H1 (cell line): Measurements from ENCODE around the gene CACNB4. TPM values are rescaled to one million over a fixed set of nuclear protein-coding genes. Genes with fewer than 3 reads are reported as not detected.

Source experiments
- CTCF ChIA-PET: fragments of 300-600 bp; sonication (Branson Sonifier 250); formaldehyde crosslinking; loops from one replicate; lab custom pipeline; 2021; ENCODE audit not compliant: partially characterized antibody; lab: Charles Lee
- POLR2A ChIA-PET: fragments of 300-600 bp; sonication (Branson Sonifier 250); formaldehyde crosslinking; loops from one replicate; lab custom pipeline; 2021; ENCODE audit warnings: inconsistent platforms; ENCODE audit not compliant: partially characterized antibody; lab: Charles Lee
- DNase-seq, 2 experiments: peaks; one replicate each; pipeline versions ENCODE4 v3.0.0 to v3.0.0-alpha.2; 2010 to 2022; ENCODE audit warnings: low spot score in 2 of 2, low read depth in 1 of 2, mixed read lengths in 1 of 2
- FAIRE-seq: peaks from 2 replicates; lab custom pipeline; 2011; peaks lifted over from hg19 to GRCh38; lab: Jason Lieb, UNC
- H2AFZ ChIP-seq: 2 replicates; pipeline ENCODE4 v1.8.1; 2012; ENCODE audit warnings: low read length, inconsistent platforms
- H2AK5ac ChIP-seq: 2 replicates; pipeline ENCODE4 v1.6.1; 2013; ENCODE audit warnings: low read depth, low read length
- H2BK120ac ChIP-seq: replicated peaks from 2 replicates; pipeline ENCODE3; 2013; ENCODE audit warnings: low read depth, low read length, inconsistent platforms
- H2BK12ac ChIP-seq: 2 replicates; pipeline ENCODE4 v1.6.1; 2013; ENCODE audit warnings: low read depth, low read length
- H2BK15ac ChIP-seq: 2 replicates; pipeline ENCODE4 v1.6.1; 2013; ENCODE audit warnings: low read length
- H2BK20ac ChIP-seq: 2 replicates; pipeline ENCODE4 v1.6.1; 2013; ENCODE audit warnings: low read length
- H2BK5ac ChIP-seq: 2 replicates; pipeline ENCODE4 v1.6.1; 2013; ENCODE audit warnings: low read depth, low read length
- H3K14ac ChIP-seq: 2 replicates; pipeline ENCODE4 v1.6.1; 2013; ENCODE audit warnings: inconsistent platforms; ENCODE audit not compliant: insufficient read length
- H3K18ac ChIP-seq: 2 replicates; pipeline ENCODE4 v1.6.1; 2013; ENCODE audit warnings: low read length; ENCODE audit errors: extremely low read depth
- H3K23ac ChIP-seq: 2 replicates; pipeline ENCODE4 v1.6.1; 2013; ENCODE audit warnings: inconsistent platforms; ENCODE audit not compliant: insufficient read length
- H3K23me2 ChIP-seq: 2 replicates; pipeline ENCODE4 v1.6.1; 2013; ENCODE audit warnings: low read depth, low read length
- H3K27ac ChIP-seq: 2 replicates; pipeline ENCODE4 v1.6.1; 2011; ENCODE audit warnings: low read depth, low read length, inconsistent platforms
- H3K27me3 ChIP-seq, 4 experiments: replicated peaks in 1 of 4; 1 replicate in 1 of 4; 2 replicates in 3 of 4; pipeline versions ENCODE4 v1.6.1 to v1.8.1; 2011 to 2013; ENCODE audit warnings: low read length in 3 of 4, mild to moderate bottlenecking in 3 of 4, inconsistent platforms in 2 of 4, mixed read lengths in 2 of 4, moderate library complexity in 1 of 4; ENCODE audit not compliant: control insufficient read depth in 3 of 4, insufficient read depth in 3 of 4; ENCODE audit errors: extremely low read depth in 1 of 4
- H3K36me3 ChIP-seq, 4 experiments: 2 replicates each; pipeline versions ENCODE4 v1.6.1 to v1.8.1; 2011 to 2013; ENCODE audit warnings: mild to moderate bottlenecking in 4 of 4, low read length in 3 of 4, moderate library complexity in 2 of 4, control low read depth in 1 of 4, inconsistent platforms in 1 of 4; ENCODE audit not compliant: insufficient read depth in 4 of 4, control insufficient read depth in 2 of 4
- H3K4ac ChIP-seq: replicated peaks from 2 replicates; pipeline ENCODE3; 2013; ENCODE audit warnings: low read length, low read depth, mixed read lengths, inconsistent platforms; ENCODE audit not compliant: insufficient read length
- H3K4me1 ChIP-seq, 4 experiments: replicated peaks in 1 of 4; 1 replicate in 1 of 4; 2 replicates in 3 of 4; pipeline versions ENCODE4 v1.6.1 to v1.8.1; 2011 to 2013; ENCODE audit warnings: low read length in 3 of 4, inconsistent platforms in 2 of 4, mixed read lengths in 1 of 4; ENCODE audit not compliant: insufficient read depth in 4 of 4, control insufficient read depth in 3 of 4
- H3K4me2 ChIP-seq, 2 experiments: 2 replicates each; pipeline versions ENCODE4 v1.6.1 to v1.8.1; 2011 to 2013; ENCODE audit warnings: low read depth in 2 of 2, low read length in 2 of 2, control low read depth in 1 of 2, inconsistent platforms in 1 of 2, mild to moderate bottlenecking in 1 of 2; ENCODE audit not compliant: insufficient read depth in 1 of 2
- H3K4me3 ChIP-seq, 4 experiments: fragments of 200-600, 300-600 bp in 1 of 4; sonication (generic), shearing (Covaris generic), sonication (Bioruptor Twin) in 1 of 4; 2 replicates each; pipeline versions ENCODE4 v1.5.1 to v1.8.1; 2011 to 2016; ENCODE audit warnings: low read length in 4 of 4, low read depth in 3 of 4, control low read depth in 2 of 4, inconsistent platforms in 2 of 4, mild to moderate bottlenecking in 2 of 4, mixed read lengths in 1 of 4, moderate library complexity in 1 of 4; ENCODE audit not compliant: insufficient read depth in 2 of 4; ENCODE audit errors: extremely low read depth in 1 of 4
- H3K56ac ChIP-seq: replicated peaks from 2 replicates; pipeline ENCODE3; 2013; ENCODE audit warnings: low read depth, mild to moderate bottlenecking, mixed read lengths, low read length, inconsistent platforms; ENCODE audit not compliant: insufficient read length
- H3K79me1 ChIP-seq: 2 replicates; pipeline ENCODE4 v1.6.1; 2013; ENCODE audit warnings: low read depth, low read length, control low read depth
- H3K79me2 ChIP-seq, 2 experiments: 2 replicates each; pipeline versions ENCODE4 v1.6.1 to v1.8.1; 2012 to 2013; ENCODE audit warnings: low read length in 2 of 2, mild to moderate bottlenecking in 2 of 2, inconsistent platforms in 1 of 2; ENCODE audit not compliant: insufficient read depth in 2 of 2, control insufficient read depth in 1 of 2
- H3K9ac ChIP-seq, 4 experiments: replicated peaks in 1 of 4; 1 replicate in 1 of 4; 2 replicates in 3 of 4; pipeline versions ENCODE4 v1.6.1 to v1.8.1; 2011 to 2013; ENCODE audit warnings: low read depth in 3 of 4, low read length in 3 of 4, control low read depth in 2 of 4, mild to moderate bottlenecking in 2 of 4, moderate library complexity in 2 of 4, inconsistent platforms in 1 of 4; ENCODE audit errors: extremely low read depth in 1 of 4
- H3K9me3 ChIP-seq, 2 experiments: 2 replicates each; pipeline versions ENCODE4 v1.6.1 to v1.8.1; 2012 to 2013; ENCODE audit warnings: mild to moderate bottlenecking in 2 of 2, moderate library complexity in 2 of 2, control low read depth in 1 of 2, inconsistent platforms in 1 of 2, low read depth in 1 of 2, low read length in 1 of 2, mixed read lengths in 1 of 2; ENCODE audit not compliant: insufficient read depth in 2 of 2
- H4K20me1 ChIP-seq, 2 experiments: replicated peaks in 1 of 2; 2 replicates each; pipeline versions ENCODE3 to v1.8.1; 2011 to 2013; ENCODE audit warnings: inconsistent platforms in 2 of 2, low read length in 2 of 2, mild to moderate bottlenecking in 1 of 2; ENCODE audit not compliant: insufficient read depth in 2 of 2, control insufficient read depth in 1 of 2
- H4K5ac ChIP-seq: 2 replicates; pipeline ENCODE4 v1.6.1; 2013; ENCODE audit warnings: low read length, low read depth, mixed read lengths, inconsistent platforms; ENCODE audit not compliant: insufficient read length
- H4K8ac ChIP-seq: 2 replicates; pipeline ENCODE4 v1.8.0; 2013; ENCODE audit warnings: mild to moderate bottlenecking, moderate library complexity, low read length, inconsistent platforms; ENCODE audit not compliant: insufficient read depth; ENCODE audit errors: extremely low read depth
- H4K91ac ChIP-seq: replicated peaks from 2 replicates; pipeline ENCODE3; 2013; ENCODE audit warnings: low read length, mixed read lengths, inconsistent platforms; ENCODE audit not compliant: insufficient read length
- ASH2L ChIP-seq: fragments of 200-600, 300-600 bp; sonication (generic); IDR thresholded peaks from one replicate; pipeline ENCODE4 v1.7.1; 2017; ENCODE audit warnings: low read length
- BACH1 ChIP-seq: IDR thresholded peaks from 2 replicates; pipeline ENCODE4 v1.6.1; 2012; ENCODE audit warnings: low read length, improper control_type of control experiment
- CHD1 ChIP-seq: IDR thresholded peaks from 2 replicates; pipeline ENCODE4 v1.6.1; 2012; ENCODE audit warnings: low read depth, low read length, improper control_type of control experiment
- EP300 ChIP-seq, 2 experiments: IDR thresholded peaks; 1 replicate in 1 of 2; 2 replicates in 1 of 2; pipeline ENCODE4 v1.6.1; 2011 to 2012; ENCODE audit warnings: low read depth in 2 of 2, low read length in 2 of 2, mild to moderate bottlenecking in 2 of 2, borderline replicate concordance in 1 of 2, inconsistent platforms in 1 of 2, moderate library complexity in 1 of 2
- PHF8 ChIP-seq: fragments of 200-600 bp; sonication (generic); conservative IDR thresholded peaks from 2 replicates; pipeline ENCODE4 v1.7.1; 2012; ENCODE audit warnings: low read depth, mild to moderate bottlenecking, inconsistent platforms, low read length, moderate library complexity
- POLR2A ChIP-seq, 2 experiments: IDR thresholded peaks; 1 replicate in 1 of 2; 2 replicates in 1 of 2; pipeline ENCODE4 v1.6.1; 2011; ENCODE audit warnings: low read depth in 2 of 2, low read length in 2 of 2, mild to moderate bottlenecking in 2 of 2; ENCODE audit errors: control extremely low read depth in 1 of 2
- RNF2 ChIP-seq: fragments of 200-900, 300-1000 bp; sonication (generic); IDR thresholded peaks from 2 replicates; pipeline ENCODE4 v1.7.1; 2016; ENCODE audit warnings: borderline replicate concordance, low read depth, mild to moderate bottlenecking, antibody characterized with exemption, low read length; ENCODE audit not compliant: poor library complexity, severe bottlenecking; ENCODE audit errors: missing control alignments
- SUZ12 ChIP-seq: fragments of 200-600 bp; sonication (generic); IDR thresholded peaks from 2 replicates; pipeline ENCODE4 v1.6.1; 2012; ENCODE audit warnings: mild to moderate bottlenecking, inconsistent platforms, low read length, moderate library complexity, mixed read lengths
- WGBS, 2 experiments: shearing (Covaris generic) in 1 of 2; methylation state at CpG; one replicate each; pipeline versions ENCODE4 v1.1.6 to v1.1.7; 2013 to 2015; ENCODE audit warnings: low lambda C conversion rate in 2 of 2, mixed read lengths in 2 of 2, inconsistent platforms in 1 of 2, low coverage in 1 of 2, missing lambda C conversion rate in 1 of 2; ENCODE audit not compliant: insufficient replicate concordance in 2 of 2, insufficient coverage in 1 of 2, insufficient read length in 1 of 2; ENCODE audit errors: extremely low coverage in 1 of 2, missing lambda C conversion rate in 1 of 2; 5-methylcytosine and 5-hydroxymethylcytosine counted together
- polyA plus RNA-seq, 7 experiments: library from polyadenylated mRNA; depleted of rRNA in 3 of 7; stranded (reverse) in 5 of 7; unstranded in 2 of 7; fragments of >200 nt in 5 of 7; fragments of 200-250 nt in 2 of 7; gene quantifications; 1 replicate in 5 of 7; 2 replicates in 1 of 7; 4 replicates in 1 of 7; pipeline versions ENCODE4 v1.2.1 to v1.2.3, GENCODE V29; 2011 to 2013; ENCODE audit warnings: missing spikeins in 2 of 7, mixed read lengths in 2 of 7
- total RNA-seq: library from RNA; stranded (reverse); fragmentation: NEBNext Ultra II Directional; extraction: Animal tissue kit (Norgen Biotek cat#: 25700); gene quantifications from 2 replicates; pipeline ENCODE4 v1.2.1, GENCODE V29; 2021

CACNB4 gene
- total and polyA plus RNA-seq, 2 of the 8 experiments (the other 6 are each of a cell fraction or from before 2014, with no cell fraction given): 2.0 to 4.0 TPM

DNA sequence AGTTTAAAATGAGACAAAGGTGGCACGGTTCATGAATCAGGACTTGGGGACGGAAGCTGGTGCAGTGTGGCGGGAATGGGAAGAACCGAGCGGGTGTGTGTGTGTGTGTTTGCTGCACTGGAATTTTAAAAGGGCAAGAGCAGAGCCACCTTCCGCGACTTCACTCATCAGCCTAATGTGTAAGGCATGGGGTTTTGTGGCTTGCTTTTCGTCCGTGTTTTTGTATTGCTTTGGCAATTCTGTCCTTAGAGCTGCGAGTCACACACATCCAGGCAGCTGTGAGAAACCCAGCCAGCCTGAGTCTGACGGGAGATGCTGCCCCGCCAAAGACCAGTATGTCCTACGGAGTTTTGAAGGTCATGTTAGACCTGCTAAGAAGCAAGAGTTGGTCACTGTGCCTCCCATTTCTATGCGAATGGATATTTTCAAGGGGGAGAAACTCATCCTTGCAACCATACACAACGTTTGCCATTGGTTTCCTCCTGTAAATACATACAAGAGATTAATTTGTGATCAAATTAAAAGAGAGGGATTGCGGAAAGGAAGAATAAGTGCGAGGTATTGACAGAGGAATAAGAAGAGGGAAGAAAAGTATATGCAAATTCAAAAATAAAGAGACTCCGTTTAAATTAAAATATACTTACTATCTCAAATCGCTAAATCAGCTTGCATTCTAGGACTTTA lies 665 bp upstream of the CACNB4 start:
- H2BK12ac ChIP-seq: 0 out of 2 replicates have a peak overlapping the region, but pooled peaks have one; percentile 71
- H3K27ac ChIP-seq: no peak overlapping the region
- H4K20me1 ChIP-seq: no peaks in the 10 kb centered on the region
- H3K56ac ChIP-seq: peak overlapping the region; percentile 71
- CTCF ChIA-PET: interaction anchor here (0.6 to 1.9 kb wide), 8 partner anchors 8 to 304 kb away, joined by 3 to 6 read pairs (median 4); no protein-coding TSS in a partner anchor
- H3K4me3 ChIP-seq: peak overlapping the region; percentile 48 to 79 (median 58)
- H3K9ac ChIP-seq: peak overlapping the region in 2 of 4 experiments; percentile 2 to 20; a peak in 3 of 7 replicates
- 15 to 100% methylated on average over 2 to 19 of the region's 19 CpGs for WGBS, 2 experiments
- H2BK5ac ChIP-seq: no peak overlapping the region
- H2BK15ac ChIP-seq: peak overlapping the region; percentile 53; the same call in 1 of the 2 replicates
- H3K14ac ChIP-seq: no peak overlapping the region
- H4K8ac ChIP-seq: no peak overlapping the region
- no peak overlapping the region for H4K91ac ChIP-seq
- H3K18ac ChIP-seq: peak overlapping the region; percentile 75; the same call in 1 of the 2 replicates
- peak overlapping the region; percentile 88 to 96 for H3K4me2 ChIP-seq
- POLR2A ChIA-PET: interaction anchor here (0.6 to 1.7 kb wide), 3 partner anchors 15 to 617 kb away, joined by 3 to 5 read pairs (median 3); partner anchors contain the start of gene PRPF40A
- no peak overlapping the region for H2BK20ac ChIP-seq
- peaks cover 20% of the 10 kb centered on the region for H3K23me2 ChIP-seq
- FAIRE-seq (no peak), DNase-seq (peak in 1 of 2 experiments; percentile 56)
- H3K4ac ChIP-seq: peak overlapping the region; percentile 28
- H3K4me1 ChIP-seq: peaks cover 0 to 4% (median 1%) of the 10 kb centered on the region in 4 experiments; a peak in 4 of 7 replicates
- no peak overlapping the region for H2BK120ac ChIP-seq
- no peaks in the 10 kb centered on the region for H3K79me2 ChIP-seq
- no peaks in the 10 kb centered on the region for H3K9me3 ChIP-seq
- H2AK5ac ChIP-seq: no peak overlapping the region
- peak overlapping the region; percentile 89 for H2AFZ ChIP-seq
- no peaks in the 10 kb centered on the region for H3K79me1 ChIP-seq
- no peak overlapping the region for H4K5ac ChIP-seq
- no peaks in the 10 kb centered on the region for H3K36me3 ChIP-seq
- H3K27me3 ChIP-seq: peaks cover 22 to 52% (median 38%) of the 10 kb centered on the region in 4 experiments
- no peak overlapping the region for H3K23ac ChIP-seq
- TF ChIP-seq BACH1 (no peak), RNF2 (peak; percentile 21), PHF8 (0 out of 2 replicates have a peak, but pooled peaks have one; percentile 34), EP300 (IDR thresholded peaks at IDR 0.05; ENCODE audit: borderline replicate concordance in 1 of 2, low read depth in 2 of 2, low read length in 2 of 2) (no peak), POLR2A (IDR thresholded peaks at IDR 0.05; ENCODE audit: control extremely low read depth in 1 of 2, low read depth in 2 of 2, low read length in 2 of 2) (0 out of 3 replicates have a peak, but pooled peaks of 1 of the 2 experiments have one; percentile 53), CHD1 (no peak), ASH2L (no peak), SUZ12 (peak; percentile 69)
